Activated B cell treated with CpG ODN at 0.5 μM for 24 hours (primary cell): Measurements from ENCODE around the gene TRHDE. TPM values are rescaled to one million over a fixed set of nuclear protein-coding genes. Genes with fewer than 3 reads are reported as not detected.

Experiments used
- ATAC-seq: fragments of 200-7000 bp; cut with Tn5 transposase; one replicate; pipeline ENCODE4 v1.10.0; 2021; ENCODE audit warnings: low read depth, mild to moderate bottlenecking, moderate library complexity
- CTCF ChIA-PET: fragments of 350-600 bp; sonication (Branson Sonifier 250); formaldehyde crosslinking; loops from one replicate; lab custom pipeline; 2021; ENCODE audit warnings: antibody characterized with exemption; lab: Charles Lee
- POLR2A ChIA-PET: fragments of 350-600 bp; sonication (Branson Sonifier 250); formaldehyde crosslinking; loops from one replicate; lab custom pipeline; 2021; ENCODE audit warnings: antibody characterized with exemption; lab: Charles Lee
- DNase-seq: peaks from one replicate; pipeline ENCODE4 v3.0.0; 2022
- H3K27ac Mint-ChIP-seq: one replicate; pipeline ENCODE4 v1.8.0; 2020; ENCODE audit warnings: mixed read lengths
- H3K27me3 Mint-ChIP-seq: one replicate; pipeline ENCODE4 v1.8.0; 2021; ENCODE audit warnings: mixed read lengths
- H3K36me3 Mint-ChIP-seq: one replicate; pipeline ENCODE4 v1.8.0; 2021; ENCODE audit warnings: low read depth, mixed read lengths
- H3K4me1 Mint-ChIP-seq: one replicate; pipeline ENCODE4 v1.8.0; 2021; ENCODE audit warnings: mixed read lengths
- H3K4me3 Mint-ChIP-seq: one replicate; pipeline ENCODE4 v1.8.0; 2020; ENCODE audit warnings: mild to moderate bottlenecking, mixed read lengths
- H3K9me3 Mint-ChIP-seq: one replicate; pipeline ENCODE4 v1.8.0; 2020; ENCODE audit warnings: mixed read lengths
- intact Hi-C: fragments of 100-400 bp; cut with micrococcal nuclease; formaldehyde crosslinking; loops from one replicate; pipeline ENCODE4 v1.15.1; 2024
- total RNA-seq: library from RNA; stranded (reverse); gene quantifications from 2 replicates; pipeline ENCODE4 v1.2.3, GENCODE V29; 2022
- TF ChIP-seq, protein P1 (sequence below): fragments of 200-600 bp; IDR thresholded peaks from one replicate; pipeline ENCODE4 v1.8.0; 2022; ENCODE audit warnings: antibody characterized with exemption, mild to moderate bottlenecking

Gene TRHDE
- total RNA-seq, 1 donor from 2014 or later, result not detected

- TF ChIP-seq, protein P1, sequence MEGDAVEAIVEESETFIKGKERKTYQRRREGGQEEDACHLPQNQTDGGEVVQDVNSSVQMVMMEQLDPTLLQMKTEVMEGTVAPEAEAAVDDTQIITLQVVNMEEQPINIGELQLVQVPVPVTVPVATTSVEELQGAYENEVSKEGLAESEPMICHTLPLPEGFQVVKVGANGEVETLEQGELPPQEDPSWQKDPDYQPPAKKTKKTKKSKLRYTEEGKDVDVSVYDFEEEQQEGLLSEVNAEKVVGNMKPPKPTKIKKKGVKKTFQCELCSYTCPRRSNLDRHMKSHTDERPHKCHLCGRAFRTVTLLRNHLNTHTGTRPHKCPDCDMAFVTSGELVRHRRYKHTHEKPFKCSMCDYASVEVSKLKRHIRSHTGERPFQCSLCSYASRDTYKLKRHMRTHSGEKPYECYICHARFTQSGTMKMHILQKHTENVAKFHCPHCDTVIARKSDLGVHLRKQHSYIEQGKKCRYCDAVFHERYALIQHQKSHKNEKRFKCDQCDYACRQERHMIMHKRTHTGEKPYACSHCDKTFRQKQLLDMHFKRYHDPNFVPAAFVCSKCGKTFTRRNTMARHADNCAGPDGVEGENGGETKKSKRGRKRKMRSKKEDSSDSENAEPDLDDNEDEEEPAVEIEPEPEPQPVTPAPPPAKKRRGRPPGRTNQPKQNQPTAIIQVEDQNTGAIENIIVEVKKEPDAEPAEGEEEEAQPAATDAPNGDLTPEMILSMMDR, result no peak
- Mint-ChIP-seq H3K4me1 (no peaks in the 10 kb centered on the region), H3K9me3 (no peaks in the 10 kb centered on the region), H3K27me3 (no peaks in the 10 kb centered on the region), H3K36me3 (no peaks in the 10 kb centered on the region), H3K27ac (no peak overlapping the region), H3K4me3 (no peak overlapping the region)
- DNase-seq (no peak), ATAC-seq (no peak)
- intact Hi-C loops, result no loop called here
- ChIA-PET POLR2A (no interaction called here), CTCF (no interaction called here)
Measured at GRCh38 chr12:72234886-72235285, 37.3 kb upstream of the TRHDE start.

DNA sequence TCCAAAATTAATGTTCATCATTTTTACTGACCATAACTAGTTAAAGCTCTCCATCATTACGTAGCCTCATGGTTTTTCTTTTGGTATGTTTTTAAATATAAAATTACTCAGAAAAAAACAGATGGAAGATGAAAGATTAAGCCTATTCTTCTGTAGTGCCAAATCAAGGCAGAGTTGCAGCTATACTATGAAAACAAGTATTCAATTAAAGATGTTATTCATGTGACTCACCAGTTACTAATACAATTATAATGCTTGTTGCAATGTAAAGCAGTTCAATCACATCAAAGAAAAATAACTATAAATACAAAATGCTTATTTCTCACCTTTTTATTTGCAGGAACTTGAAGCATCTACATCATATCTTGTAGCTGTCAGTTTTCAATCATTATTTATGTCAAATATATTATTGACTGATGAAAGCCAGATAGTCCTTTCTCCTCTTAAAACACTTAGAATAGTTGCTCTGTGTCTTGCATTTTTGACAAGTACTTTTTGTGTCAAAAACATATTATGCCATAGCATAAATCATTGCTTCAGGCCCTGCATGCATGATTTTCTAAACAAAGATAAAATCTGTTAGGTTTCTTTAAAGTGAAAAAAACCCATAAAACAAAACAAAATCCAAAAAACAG lies 36.0 kb upstream of the TRHDE start:
- Mint-ChIP-seq H3K4me3 (no peak overlapping the region), H3K4me1 (no peaks in the 10 kb centered on the region), H3K9me3 (no peaks in the 10 kb centered on the region), H3K36me3 (no peaks in the 10 kb centered on the region), H3K27ac (no peak overlapping the region), H3K27me3 (no peaks in the 10 kb centered on the region)
- POLR2A ChIA-PET, result no interaction called here
- DNase-seq (no peak), ATAC-seq (no peak)
- intact Hi-C loops, result no loop called here
- TF ChIP-seq, protein P1, result no peak
- CTCF ChIA-PET, result no interaction called here

DNA sequence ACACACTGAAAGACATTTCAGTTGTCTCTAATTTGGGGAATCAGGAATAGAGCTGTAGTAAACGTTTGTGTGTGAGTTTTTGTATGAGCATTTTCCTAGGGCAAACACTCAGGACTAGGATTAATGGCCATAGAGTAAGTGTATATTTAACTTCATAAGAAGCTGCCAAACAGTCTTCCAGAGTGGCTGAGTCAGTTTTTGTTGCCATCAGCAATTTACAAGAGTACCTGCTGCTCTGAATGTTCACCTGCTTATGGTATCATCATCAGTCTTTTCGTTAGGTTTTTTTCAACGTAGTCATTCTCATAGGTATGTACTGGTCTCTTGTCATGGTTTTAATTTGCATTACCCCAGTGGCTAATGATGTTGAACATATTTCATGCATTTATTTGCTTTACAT lies 30.6 kb upstream of the TRHDE start:
- H3K36me3 Mint-ChIP-seq, result no peaks in the 10 kb centered on the region
- TF ChIP-seq, protein P1, result no peak
- no peak for ATAC-seq
- no peaks in the 10 kb centered on the region for H3K9me3 Mint-ChIP-seq
- ChIA-PET CTCF (no interaction called here), POLR2A (no interaction called here)
- H3K27ac Mint-ChIP-seq, result no peak overlapping the region
- H3K27me3 Mint-ChIP-seq, result no peaks in the 10 kb centered on the region
- no peak for DNase-seq
- no peak overlapping the region for H3K4me3 Mint-ChIP-seq
- no peaks in the 10 kb centered on the region for H3K4me1 Mint-ChIP-seq
- intact Hi-C loops, result no loop called here

DNA sequence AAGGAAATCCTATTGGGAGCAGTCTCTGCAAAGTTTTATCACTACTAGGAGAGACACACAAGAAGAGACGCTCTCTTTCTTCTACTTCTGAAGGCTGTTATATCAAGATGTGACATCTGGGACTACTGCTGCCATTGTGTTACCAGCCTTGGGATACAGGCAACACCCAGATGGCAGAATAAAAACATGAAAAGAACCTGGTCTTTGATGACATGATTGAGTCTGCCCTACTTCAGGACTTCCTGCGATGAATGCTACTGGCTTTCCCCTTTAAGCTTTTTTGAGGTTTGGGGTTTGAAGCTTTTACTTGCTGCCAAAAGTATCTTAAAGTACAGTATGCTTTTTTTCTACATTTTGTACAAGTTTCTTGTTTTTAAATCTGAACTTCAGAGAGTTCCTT lies 29.2 kb upstream of the TRHDE start:
- Mint-ChIP-seq H3K36me3 (no peaks in the 10 kb centered on the region), H3K4me1 (no peaks in the 10 kb centered on the region), H3K27ac (no peak overlapping the region), H3K9me3 (no peaks in the 10 kb centered on the region), H3K4me3 (no peak overlapping the region), H3K27me3 (no peaks in the 10 kb centered on the region)
- TF ChIP-seq, protein P1, result no peak
- POLR2A ChIA-PET, result no interaction called here
- ATAC-seq (no peak), DNase-seq (no peak)
- intact Hi-C loops, result no loop called here
- CTCF ChIA-PET, result no interaction called here

- Mint-ChIP-seq H3K9me3 (peaks cover 12% of the 10 kb centered on the region), H3K27me3 (no peaks in the 10 kb centered on the region), H3K36me3 (no peaks in the 10 kb centered on the region), H3K4me1 (no peaks in the 10 kb centered on the region), H3K27ac (no peak overlapping the region), H3K4me3 (no peak overlapping the region)
- ChIA-PET POLR2A (no interaction called here), CTCF (no interaction called here)
- ATAC-seq (no peak), DNase-seq (no peak)
- intact Hi-C loops, result no loop called here
- TF ChIP-seq, protein P1, result no peak
Measured at GRCh38 chr12:72246370-72246769, 25.8 kb upstream of the TRHDE start.
